Neuron (in vitro differentiated cells): Measurements from ENCODE around the gene MLANA.

Source experiments
- H2AFZ ChIP-seq: one replicate; pipeline ENCODE4 v1.6.1; 2013; ENCODE audit warnings: low read depth, mild to moderate bottlenecking, inconsistent platforms, low read length, moderate library complexity
- H3K27me3 ChIP-seq: one replicate; pipeline ENCODE4 v1.6.1; 2013; ENCODE audit warnings: low read length; ENCODE audit not compliant: insufficient read depth
- H3K36me3 ChIP-seq: one replicate; pipeline ENCODE4 v1.6.1; 2013; ENCODE audit warnings: low read length; ENCODE audit not compliant: insufficient read depth
- H3K4me1 ChIP-seq: one replicate; pipeline ENCODE4 v1.6.1; 2013; ENCODE audit warnings: low read length; ENCODE audit not compliant: insufficient read depth
- H3K4me3 ChIP-seq: 2 replicates; pipeline ENCODE4 v1.5.1; 2013; ENCODE audit warnings: mild to moderate bottlenecking, low read length, moderate library complexity
- H3K9me3 ChIP-seq: one replicate; pipeline ENCODE4 v1.6.1; 2013; ENCODE audit warnings: low read length

The MLANA gene

DNA sequence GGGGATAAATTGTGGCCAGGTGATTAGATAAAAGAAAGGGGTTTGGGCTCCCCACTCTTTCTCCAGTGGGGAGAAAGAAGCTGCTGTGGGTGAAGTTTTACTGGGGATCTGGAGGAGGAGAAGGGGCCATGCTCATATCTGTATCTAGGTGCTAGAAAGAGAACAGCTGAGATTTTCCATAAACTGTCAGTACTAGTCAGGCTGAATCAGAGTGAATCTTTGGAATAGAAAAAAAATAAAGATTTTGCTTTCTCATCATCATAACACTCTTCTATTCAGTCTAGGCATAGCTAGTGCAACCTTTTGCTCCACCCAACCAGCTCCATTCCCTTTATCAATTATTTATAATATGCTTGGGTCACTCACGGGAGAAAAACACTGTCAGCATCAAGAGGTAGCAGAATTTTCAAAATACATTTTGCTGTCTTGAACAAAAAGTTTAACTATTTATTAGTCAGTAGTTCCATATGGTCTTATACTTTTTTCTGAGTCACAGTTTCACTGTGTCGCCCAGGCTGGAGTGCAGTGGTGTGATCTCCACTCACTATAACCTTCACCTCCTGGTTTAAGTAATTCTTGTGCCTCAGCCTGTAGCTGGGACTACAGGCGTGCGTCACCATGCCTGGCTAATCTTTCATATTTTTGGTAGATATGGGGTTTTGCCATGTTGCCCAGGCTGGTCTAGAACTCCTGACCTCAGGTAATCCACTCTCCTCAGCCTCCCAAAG lies 36.5 kb upstream of the MLANA start:
- no peaks in the 10 kb centered on the region for H3K9me3 ChIP-seq
- H3K4me1 ChIP-seq, result no peaks in the 10 kb centered on the region
- no peak overlapping the region for H3K4me3 ChIP-seq
- H2AFZ ChIP-seq, result no peak overlapping the region
- no peaks in the 10 kb centered on the region for H3K27me3 ChIP-seq
- no peaks in the 10 kb centered on the region for H3K36me3 ChIP-seq

DNA sequence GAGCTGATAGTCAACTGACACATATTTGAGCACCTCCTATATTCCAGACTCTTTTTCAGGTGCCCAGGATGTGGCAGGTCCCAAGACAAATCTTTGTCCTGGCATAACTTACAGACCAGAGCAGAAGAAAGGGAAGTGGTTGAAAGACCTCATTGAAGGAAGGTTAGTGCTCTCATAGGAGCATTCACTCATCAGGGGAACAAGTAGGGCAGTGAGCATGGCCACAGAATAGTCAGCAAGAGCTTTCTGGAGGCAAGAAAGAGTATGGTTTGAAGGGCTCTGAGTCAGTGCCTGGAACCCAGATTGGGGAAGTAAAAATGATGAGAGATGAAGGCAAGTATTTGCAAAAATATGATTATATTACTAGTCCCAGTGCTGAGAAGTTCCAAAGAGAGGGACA lies 32.8 kb upstream of the MLANA start:
- Histone ChIP-seq H3K9me3 (no peaks in the 10 kb centered on the region), H3K27me3 (no peaks in the 10 kb centered on the region), H3K4me3 (no peak overlapping the region), H3K36me3 (no peaks in the 10 kb centered on the region), H2AFZ (no peak overlapping the region), H3K4me1 (no peaks in the 10 kb centered on the region)

DNA sequence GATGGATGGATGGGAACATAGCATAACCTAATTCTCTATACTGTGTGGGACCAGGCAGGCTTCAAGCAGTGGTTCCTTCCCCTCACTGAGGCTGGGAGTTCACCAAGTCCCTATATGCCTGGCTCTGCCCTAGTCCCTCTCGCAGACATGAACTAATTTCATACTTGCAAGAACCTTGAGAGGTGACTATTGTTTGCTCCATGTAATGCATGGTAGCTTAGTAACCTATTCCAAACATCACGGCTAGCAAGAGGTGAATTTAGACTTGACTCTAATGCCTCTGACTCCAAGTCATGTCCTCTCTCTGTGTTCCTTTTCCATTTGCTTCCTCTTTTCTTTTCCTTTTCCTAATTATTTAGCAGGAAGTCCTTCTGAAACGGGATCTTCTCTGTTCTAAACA lies 31.9 kb upstream of the MLANA start:
- Histone ChIP-seq H3K9me3 (no peaks in the 10 kb centered on the region), H3K36me3 (no peaks in the 10 kb centered on the region), H3K27me3 (no peaks in the 10 kb centered on the region), H2AFZ (no peak overlapping the region), H3K4me1 (no peaks in the 10 kb centered on the region), H3K4me3 (no peak overlapping the region)

DNA sequence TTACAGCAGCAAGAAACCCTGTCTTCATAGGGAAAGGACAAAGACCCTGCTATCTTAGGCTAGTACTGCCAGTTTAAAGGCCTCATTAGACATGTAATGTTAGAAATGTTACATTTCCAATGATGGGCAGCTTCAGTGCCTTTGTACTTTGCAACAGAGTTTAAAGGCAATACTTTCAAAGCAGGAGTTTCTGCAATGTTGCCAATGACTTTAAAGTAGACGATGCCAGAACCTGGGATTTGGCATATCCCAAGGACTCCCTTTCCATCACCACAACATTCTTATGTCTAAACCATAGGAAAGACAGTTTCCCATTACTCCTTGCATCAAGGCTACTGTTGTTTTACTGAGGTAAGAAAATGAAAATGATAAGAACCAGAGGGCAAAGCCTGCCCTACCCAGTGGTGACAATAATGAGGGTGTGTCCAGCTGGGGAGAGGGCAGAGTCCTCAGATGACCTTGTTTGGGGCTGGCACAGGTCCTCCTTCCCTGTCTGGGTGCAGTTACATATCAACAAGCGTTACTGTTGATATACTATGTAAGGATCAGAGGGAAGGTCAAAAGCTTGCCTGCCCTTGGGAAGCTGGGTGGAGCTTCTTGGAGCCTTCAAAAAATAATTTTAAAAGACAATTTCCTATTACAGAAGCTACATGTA lies 27.5 kb upstream of the MLANA start:
- no peak overlapping the region for H2AFZ ChIP-seq
- H3K4me1 ChIP-seq, result peaks cover 5% of the 10 kb centered on the region
- no peaks in the 10 kb centered on the region for H3K9me3 ChIP-seq
- H3K4me3 ChIP-seq, result no peak overlapping the region
- no peaks in the 10 kb centered on the region for H3K36me3 ChIP-seq
- H3K27me3 ChIP-seq, result no peaks in the 10 kb centered on the region

DNA sequence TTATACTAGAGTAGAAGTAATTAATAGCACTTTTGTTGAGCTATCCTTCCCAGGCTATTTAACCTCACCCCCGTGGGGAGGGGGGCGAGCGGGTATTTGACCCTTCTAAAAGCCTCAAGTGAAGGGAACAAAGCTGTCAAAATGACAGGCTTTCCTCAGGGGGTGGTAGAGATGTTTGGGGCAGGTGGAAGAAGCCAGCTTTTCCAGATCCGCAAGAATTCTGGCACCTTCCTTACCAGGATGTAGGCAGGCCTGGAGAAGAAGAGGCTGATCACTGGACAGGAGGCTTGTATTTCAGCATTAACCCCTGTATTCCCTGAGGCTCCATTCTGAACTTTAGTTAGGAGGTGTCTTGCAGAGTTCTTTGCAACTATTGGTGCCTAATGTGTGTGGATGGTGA lies 26.2 kb upstream of the MLANA start:
- H3K4me1 ChIP-seq, result peaks cover 5% of the 10 kb centered on the region

DNA sequence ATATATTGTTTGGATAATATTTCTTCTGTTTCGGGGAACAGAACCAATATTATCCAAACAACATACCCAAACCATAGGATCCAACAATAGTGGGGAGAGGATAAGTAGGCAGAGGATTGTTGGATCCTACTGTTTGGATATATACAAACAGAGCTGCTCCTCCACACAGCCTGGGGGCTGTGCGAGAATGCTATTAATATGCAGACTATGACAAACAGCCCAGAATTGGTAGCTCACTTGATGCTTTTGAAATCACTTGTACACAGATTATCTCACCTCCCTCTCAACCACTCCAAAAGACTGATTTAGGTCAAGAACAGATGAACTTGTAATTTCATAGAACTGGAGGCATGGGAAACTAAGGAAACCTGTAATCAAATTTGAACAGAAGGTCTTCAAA lies 24.4 kb upstream of the MLANA start:
- H3K9me3 ChIP-seq, result no peaks in the 10 kb centered on the region
- peaks cover 5% of the 10 kb centered on the region for H3K4me1 ChIP-seq
- no peaks in the 10 kb centered on the region for H3K36me3 ChIP-seq
- H2AFZ ChIP-seq, result no peak overlapping the region
- H3K27me3 ChIP-seq, result no peaks in the 10 kb centered on the region
- no peak overlapping the region for H3K4me3 ChIP-seq

More for the DNA sequence above, 26.2 kb upstream of the MLANA start:
- Histone ChIP-seq H3K27me3 (no peaks in the 10 kb centered on the region), H3K4me3 (no peak overlapping the region), H3K36me3 (no peaks in the 10 kb centered on the region), H3K9me3 (no peaks in the 10 kb centered on the region), H2AFZ (no peak overlapping the region)

DNA sequence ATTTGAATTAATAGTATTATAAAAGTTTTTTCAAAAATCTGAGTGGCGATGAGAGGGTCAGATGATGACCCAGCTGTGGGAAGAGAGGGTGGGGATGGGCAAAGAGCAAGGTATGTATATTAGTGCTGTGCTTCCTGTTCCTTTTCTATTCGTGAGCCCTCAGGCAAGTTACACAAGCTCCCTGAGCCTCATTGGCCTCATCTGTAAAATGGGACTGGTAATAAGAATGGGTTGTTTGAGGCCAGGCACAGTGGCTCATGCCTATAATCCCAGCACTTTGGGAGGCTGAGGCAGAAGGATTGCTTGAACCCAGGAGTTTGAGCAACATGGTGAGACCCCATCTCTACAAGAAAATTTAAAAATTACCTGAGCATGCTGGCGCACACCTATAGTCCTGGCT lies 24.0 kb upstream of the MLANA start:
- no peaks in the 10 kb centered on the region for H3K9me3 ChIP-seq
- H3K4me1 ChIP-seq, result peaks cover 5% of the 10 kb centered on the region
- H2AFZ ChIP-seq, result no peak overlapping the region
- no peaks in the 10 kb centered on the region for H3K36me3 ChIP-seq
- H3K4me3 ChIP-seq, result no peak overlapping the region
- H3K27me3 ChIP-seq, result no peaks in the 10 kb centered on the region

DNA sequence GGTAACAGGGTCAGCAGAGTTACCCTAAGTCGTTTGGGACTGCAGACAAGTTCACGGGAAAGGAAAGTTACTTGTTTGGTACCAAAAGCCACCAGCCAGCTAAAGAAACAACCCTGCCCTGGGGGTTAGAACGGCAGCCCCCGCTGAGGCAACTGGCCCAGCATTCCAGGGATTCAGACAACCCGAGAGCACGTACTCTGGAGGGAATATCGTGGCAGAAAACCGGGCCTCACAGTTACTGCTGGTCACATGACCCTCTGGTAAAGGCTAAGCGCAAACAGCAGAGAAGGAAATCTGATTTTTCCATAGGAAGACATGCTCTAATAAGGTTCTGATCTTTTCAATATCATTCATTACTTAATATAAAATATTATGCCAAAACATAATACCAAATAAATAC lies 22.5 kb upstream of the MLANA start:
- peaks cover 5% of the 10 kb centered on the region for H3K4me1 ChIP-seq
- H2AFZ ChIP-seq, result no peak overlapping the region
- H3K36me3 ChIP-seq, result no peaks in the 10 kb centered on the region
- H3K27me3 ChIP-seq, result no peaks in the 10 kb centered on the region
- H3K4me3 ChIP-seq, result no peak overlapping the region
- no peaks in the 10 kb centered on the region for H3K9me3 ChIP-seq

DNA sequence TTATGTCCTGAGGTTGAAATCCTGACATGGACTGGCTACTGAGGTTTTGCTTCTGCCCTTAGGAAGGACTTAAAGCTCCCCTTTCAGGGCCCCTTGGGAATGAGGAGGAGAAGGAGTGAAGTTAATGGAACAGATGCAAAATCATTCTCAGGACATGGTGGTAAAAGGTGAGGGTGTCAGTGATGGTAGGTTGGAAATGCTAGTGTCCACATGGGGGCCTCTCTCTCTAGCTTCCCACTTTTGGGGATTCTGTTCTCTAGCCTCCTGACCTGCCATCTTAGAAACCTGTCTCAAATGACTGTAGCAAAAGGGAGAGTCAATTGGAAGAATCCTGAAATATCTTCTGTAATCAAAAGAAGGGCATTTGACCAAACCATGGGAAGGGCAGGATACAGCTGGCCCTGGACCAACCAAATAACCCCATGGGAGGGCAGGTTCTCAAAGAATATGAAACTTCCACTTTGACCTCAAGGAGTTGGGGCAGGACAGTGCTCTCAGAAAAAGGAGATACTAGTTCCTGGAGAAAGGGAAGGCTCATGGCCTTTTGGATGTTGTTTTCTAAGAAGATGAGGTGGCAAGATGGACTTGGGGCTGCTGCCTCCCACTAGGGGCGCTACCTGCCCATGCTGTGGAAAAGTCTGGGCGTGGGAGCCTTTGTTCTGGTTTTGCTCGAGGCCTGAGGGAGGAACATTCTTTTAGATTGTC lies 21.2 kb upstream of the MLANA start:
- Histone ChIP-seq H2AFZ (no peak overlapping the region), H3K27me3 (no peaks in the 10 kb centered on the region), H3K4me1 (peaks cover under 1% of the 10 kb centered on the region), H3K36me3 (no peaks in the 10 kb centered on the region), H3K4me3 (no peak overlapping the region), H3K9me3 (no peaks in the 10 kb centered on the region)

DNA sequence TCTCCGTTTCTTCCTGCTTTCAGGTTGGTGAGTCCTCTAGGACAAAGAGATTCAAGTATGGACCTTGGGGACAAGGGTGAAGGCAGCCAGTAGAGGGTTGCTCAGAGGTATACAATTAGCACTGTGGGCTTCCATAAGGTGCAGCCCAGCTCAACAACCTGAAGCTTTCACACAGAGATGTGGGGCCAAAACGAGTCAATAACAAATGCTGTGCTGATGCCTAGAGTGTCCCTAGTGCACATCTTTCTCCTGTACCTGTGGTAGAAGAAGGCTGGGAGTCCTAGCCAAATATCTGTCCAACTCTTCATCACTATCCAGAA lies 20.7 kb upstream of the MLANA start:
- no peak overlapping the region for H2AFZ ChIP-seq
- no peaks in the 10 kb centered on the region for H3K9me3 ChIP-seq
- H3K27me3 ChIP-seq, result no peaks in the 10 kb centered on the region
- H3K4me1 ChIP-seq, result no peaks in the 10 kb centered on the region
- H3K4me3 ChIP-seq, result no peak overlapping the region
- H3K36me3 ChIP-seq, result no peaks in the 10 kb centered on the region

DNA sequence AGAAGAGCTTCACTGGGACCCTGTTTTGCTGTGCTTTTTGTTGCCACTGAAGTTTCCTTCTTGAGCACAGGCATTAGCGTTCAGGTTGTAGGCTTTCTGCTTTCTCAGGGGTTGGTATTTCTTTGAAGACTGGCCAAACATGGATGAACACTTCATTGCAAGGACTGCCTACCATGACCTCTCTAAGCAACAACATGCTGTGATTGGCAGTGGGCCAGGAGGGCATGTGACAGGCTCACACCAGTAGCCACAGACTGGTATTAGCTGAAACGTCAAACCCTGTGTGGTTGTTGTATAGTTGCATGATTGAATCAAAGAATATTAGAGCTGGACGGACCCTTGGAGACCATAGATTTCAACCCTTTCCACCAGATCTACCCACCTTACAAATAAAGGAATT lies 20.0 kb upstream of the MLANA start:
- no peaks in the 10 kb centered on the region for H3K27me3 ChIP-seq
- no peak overlapping the region for H2AFZ ChIP-seq
- H3K9me3 ChIP-seq, result no peaks in the 10 kb centered on the region
- no peaks in the 10 kb centered on the region for H3K36me3 ChIP-seq
- no peaks in the 10 kb centered on the region for H3K4me1 ChIP-seq
- no peak overlapping the region for H3K4me3 ChIP-seq

DNA sequence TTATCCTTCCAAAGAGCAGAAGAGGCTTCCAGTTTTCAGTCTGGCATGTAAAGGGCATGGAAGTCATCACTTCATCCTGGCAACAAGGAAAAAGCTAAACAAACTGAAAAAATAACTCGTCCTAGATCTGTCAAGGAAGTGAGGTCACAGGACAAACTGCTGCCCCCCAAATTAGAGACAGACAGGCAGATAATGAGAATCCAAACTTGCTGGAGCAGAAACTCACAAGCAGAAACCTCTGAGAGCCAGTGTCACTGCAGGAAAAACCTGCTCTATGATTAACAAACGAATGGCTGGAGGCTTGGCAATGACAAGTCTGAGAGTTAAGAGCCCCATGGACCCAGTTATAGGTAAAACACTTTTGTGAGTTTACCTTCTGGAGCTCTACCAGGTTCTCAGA lies 18.9 kb upstream of the MLANA start:
- Histone ChIP-seq H3K9me3 (peaks cover 1% of the 10 kb centered on the region), H3K4me1 (no peaks in the 10 kb centered on the region), H3K27me3 (no peaks in the 10 kb centered on the region)

DNA sequence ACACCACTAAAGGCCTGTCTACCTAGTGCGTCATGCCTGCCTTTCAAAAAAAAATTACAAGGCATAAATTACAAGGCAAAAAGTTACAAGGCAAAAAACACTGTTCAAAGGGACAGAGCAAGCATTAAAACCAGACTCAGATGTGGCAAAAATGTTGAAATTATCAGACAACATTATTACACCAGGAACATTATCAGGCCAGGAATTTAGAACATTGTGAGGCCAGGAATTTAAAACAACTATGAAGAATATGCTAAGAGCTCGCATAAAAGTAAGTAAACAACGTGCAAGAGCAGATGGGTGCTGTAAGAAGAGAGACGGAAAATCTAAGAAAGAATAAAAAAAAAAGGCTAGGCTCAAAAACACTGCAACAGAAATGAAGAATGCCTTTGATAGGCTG lies 18.2 kb upstream of the MLANA start:
- Histone ChIP-seq H3K9me3 (peaks cover 3% of the 10 kb centered on the region), H2AFZ (no peak overlapping the region), H3K36me3 (no peaks in the 10 kb centered on the region), H3K27me3 (no peaks in the 10 kb centered on the region), H3K4me1 (no peaks in the 10 kb centered on the region), H3K4me3 (no peak overlapping the region)

More for the DNA sequence above, 18.9 kb upstream of the MLANA start:
- H2AFZ ChIP-seq, result no peak overlapping the region
- H3K36me3 ChIP-seq, result no peaks in the 10 kb centered on the region
- H3K4me3 ChIP-seq, result no peak overlapping the region
